GM21619 (cell line): ENCODE data around the gene TNFRSF12A.
A peak's percentile ranks its signal among the peaks of the same experiment; 100 is the strongest.

Experiments
- ATAC-seq: cut with Tn5 transposase; IDR thresholded peaks from one replicate; pipeline ENCODE4 v1.9.1; 2021; ENCODE audit not compliant: unreplicated experiment

TNFRSF12A gene

DNA sequence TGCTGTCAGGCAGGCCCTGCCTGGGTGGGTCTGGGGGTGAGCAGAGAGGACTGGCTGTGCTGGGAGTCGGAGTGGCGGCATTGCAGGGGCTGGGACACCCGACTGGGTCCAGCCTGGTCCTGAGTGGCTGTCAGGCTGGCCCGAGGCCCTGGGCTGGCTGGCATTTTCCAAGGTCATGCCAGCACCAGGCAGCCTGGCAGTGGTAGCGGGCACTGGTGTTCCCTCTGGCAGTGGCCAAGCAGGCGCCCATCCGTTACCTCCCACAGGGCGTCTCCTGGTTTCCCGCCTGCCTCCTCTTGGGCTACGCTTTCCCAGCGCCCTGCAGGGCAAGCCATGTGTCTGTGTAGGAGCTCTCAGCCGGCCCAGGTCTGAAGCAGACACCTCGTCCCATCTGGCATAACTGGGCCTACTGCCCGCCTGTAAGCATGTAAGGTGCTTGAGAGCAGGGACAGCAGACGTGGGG lies 34.2 kb upstream of the TNFRSF12A start:
- no peak for ATAC-seq

- no peak for ATAC-seq
These were observed 33.5 kb upstream of the TNFRSF12A start for GRCh38 chr16:2986623-2987188.

GRCh38 chr16:2987286-2987685 lies 32.9 kb upstream of the TNFRSF12A start:
- no peak for ATAC-seq

- no peak for ATAC-seq
These were observed 32.3 kb upstream of the TNFRSF12A start for GRCh38 chr16:2987833-2988232.

GRCh38 chr16:2988590-2989099 lies 31.5 kb upstream of the TNFRSF12A start:
- ATAC-seq = no peak

- no peak for ATAC-seq
These were observed 29.3 kb upstream of the TNFRSF12A start for GRCh38 chr16:2990891-2991290.

DNA sequence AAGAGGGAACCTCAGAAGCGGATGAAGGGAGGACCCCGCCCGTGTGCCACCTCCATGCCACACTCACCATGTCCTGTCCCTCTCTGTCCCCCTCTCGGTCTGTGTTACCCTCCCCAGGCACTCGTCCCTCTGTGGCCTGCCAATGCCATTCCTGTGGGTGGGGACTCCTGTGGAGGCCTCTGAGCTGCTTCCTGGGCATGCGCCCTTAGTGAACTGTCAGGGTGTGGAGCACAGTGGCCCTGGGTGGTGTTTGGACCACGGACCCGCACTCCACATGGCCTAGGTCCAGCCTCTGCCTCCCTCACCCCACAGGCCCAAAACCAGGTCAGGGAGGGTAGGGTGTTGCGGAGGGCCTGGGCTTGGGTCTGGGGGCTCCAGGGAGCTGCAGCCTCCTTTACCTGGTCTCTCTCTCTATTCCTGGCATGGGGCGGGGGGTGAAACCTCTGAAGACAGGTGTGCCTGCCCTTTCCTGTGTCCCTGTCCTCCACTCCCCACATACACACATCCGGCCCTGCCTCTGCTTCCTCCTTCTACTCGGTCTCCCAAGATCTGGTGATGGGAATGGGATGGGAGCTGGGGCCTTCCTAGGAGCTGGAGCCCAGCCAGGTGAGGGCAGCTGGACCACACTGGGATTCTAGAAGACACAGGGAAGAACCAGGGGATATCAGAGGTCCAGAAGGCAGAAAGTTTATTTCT lies 28.5 kb upstream of the TNFRSF12A start:
- ATAC-seq = no peak

GRCh38 chr16:2992383-2993081 lies 27.6 kb upstream of the TNFRSF12A start:
- no peak for ATAC-seq

DNA sequence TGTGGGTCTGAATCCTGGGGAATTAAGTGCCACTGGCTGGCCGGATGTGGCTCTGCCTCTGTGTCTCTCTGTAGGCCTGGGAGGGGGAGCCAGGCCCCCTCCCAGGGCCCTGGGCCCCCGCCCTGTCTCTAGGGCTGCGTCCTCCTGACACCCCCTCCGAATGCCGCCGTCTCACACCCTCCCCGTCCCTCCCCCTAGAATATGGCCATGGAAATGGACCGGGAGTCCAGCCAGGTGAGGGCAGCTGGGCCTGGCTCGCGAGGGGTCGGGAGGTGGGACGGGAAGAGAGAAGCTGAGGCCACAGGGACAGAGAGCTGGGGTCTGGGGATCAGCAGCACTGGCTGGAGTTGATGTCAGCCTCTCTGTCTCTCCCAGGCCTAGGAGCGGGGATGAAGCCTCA lies 23.9 kb upstream of the TNFRSF12A start:
- no peak for ATAC-seq

DNA sequence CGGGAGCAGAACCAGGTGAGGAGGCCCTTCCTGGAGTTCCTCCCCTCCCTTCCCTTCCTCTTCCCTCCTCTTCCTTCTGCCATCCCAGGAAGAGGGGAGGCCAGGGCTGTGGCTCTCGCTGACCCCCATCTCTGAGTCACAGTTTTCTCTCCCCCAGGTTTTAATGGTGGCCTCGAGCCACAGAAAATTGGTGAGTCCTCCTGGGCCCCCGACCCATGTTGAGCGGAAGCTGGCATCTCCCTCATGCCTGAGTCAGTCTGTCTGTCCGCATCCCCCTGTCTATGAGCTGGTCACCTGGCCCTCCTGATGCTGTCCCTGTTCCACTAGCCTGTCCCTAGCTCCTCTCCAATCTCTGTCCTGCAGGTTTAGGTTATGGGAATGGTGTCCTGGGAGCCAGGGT lies 20.2 kb upstream of the TNFRSF12A start:
- no peak for ATAC-seq

DNA sequence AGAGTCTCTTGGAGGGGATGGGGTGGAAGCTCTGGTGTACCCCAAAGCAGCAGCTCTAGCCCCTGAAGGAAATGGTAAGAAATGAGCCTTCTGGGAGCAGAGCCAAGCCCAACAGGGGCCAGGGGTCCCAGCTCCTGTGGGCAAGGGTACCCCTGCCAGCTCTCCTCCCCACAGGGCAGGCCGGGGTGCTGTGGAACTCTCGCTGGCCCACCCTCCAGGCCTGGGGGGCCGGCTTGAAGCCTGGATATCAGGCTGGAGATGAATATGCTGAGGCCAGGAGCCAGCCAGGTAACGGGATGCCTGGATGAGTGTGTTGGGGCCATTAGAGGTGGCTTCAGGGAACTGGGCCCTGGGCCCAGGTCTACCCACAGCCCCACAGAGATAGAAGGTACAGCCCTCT lies 19.6 kb upstream of the TNFRSF12A start:
- ATAC-seq = no peak

GRCh38 chr16:3001316-3001715 lies 18.9 kb upstream of the TNFRSF12A start:
- ATAC-seq = no peak

DNA sequence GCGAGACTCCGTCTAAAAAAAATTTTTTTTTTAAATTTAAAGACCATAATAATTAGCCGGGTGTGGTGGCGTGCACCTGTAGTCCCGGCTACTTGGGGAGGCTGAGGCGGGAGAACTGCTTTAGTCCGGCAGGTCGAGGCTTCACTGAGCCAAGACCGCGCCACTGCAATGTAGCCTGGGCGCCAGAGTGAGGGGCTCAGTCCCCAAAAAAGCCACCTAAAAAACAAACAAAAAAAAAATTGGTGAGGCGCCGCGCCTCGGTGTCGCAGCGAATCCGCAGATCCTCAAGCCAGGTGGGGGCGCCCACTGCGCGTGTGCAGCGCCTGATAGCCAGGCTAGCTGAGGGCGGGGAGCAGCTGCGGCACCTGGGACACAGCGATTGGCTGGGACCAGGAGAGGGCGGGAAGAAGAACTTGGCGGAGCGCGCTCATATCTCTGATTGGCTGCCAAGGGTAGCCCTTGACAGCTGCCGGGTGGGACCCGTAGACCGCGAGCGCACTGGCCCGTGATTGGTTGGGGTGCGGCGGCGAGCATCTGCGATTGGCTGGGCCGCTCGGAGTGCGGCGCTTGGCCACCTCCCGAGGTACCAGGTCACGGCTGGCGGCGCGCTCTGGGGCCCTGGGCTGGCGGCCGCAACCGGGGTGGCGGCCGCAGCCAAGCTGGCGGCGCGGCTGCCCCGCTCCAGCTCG lies 16.4 kb upstream of the TNFRSF12A start:
- peak; percentile 95 for ATAC-seq

DNA sequence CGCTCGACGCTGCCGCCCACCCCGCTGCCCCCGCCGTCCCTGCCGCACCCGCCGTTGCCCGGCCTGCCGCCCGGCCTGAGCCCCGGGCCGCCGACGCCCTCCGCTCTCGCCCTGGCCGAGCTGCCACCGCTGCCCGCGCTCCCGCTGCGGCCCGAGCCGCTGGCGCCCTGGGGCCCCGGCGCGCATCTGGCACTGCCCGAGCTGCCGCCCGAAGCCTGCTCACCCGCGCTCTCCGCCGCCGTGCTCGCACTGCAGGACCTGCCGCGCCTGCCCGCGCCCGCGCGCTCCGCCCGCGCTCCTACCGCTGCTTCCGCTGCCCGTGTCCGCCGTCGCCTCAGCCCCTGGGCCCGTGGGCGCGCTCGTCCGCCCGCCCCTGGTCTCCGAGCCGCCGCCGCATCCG lies 15.8 kb upstream of the TNFRSF12A start:
- peak; percentile 15 for ATAC-seq

GRCh38 chr16:3004781-3005284 lies 15.3 kb upstream of the TNFRSF12A start:
- no peak for ATAC-seq

DNA sequence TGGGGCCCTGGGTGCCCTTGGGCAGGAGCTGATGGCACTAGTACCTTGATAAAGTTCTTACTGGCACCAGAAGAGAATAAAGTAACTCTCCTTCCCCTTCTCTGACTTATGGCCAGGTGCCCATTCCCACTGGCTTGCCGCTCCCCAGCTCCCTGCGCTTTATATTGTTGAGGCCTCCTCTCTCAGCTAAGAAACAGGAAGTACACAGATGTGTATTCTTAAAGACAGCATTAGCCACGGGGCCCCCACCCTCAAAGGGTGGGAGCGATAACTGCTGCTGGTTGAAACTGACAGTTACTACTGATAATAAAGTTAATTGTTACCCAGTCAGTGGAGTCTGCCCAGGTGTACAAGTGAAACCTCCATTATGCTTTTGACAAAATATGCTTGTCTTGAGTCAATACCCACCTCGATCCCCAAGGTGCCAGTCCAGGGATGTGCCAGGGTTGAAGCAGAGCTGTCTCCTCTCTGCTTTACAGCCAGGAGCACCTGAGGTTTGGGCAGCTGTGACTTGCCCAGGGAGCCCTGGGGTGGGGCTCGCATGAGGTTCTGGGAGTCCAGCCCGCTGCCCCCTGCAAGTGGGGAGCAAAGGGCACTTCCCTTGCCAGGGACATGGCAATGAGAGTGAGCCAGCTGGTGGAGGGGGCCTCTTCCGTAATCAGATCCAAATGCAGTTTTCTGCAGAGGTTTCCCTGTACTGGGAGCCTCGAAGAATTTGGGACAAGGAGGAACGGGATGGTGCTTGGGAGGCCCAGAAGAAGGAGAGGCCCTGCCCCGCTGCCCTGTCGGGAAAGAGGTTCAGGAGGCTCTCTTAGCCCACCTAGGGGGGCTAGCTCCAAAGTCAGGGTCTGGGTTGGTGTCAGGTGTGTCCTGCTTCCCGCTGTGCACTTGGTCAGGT lies 12.9 kb upstream of the TNFRSF12A start:
- no peak for ATAC-seq

- no peak for ATAC-seq
These were observed 12.0 kb upstream of the TNFRSF12A start for GRCh38 chr16:3007957-3008689.

- ATAC-seq = no peak
These were observed 11.5 kb upstream of the TNFRSF12A start for GRCh38 chr16:3008690-3009037.

- no peak for ATAC-seq
These were observed 10.4 kb upstream of the TNFRSF12A start for GRCh38 chr16:3009568-3010390.
